ENCODE results near the gene RAPGEF3. TPM values are rescaled to one million over a fixed set of nuclear protein-coding genes. Genes with fewer than 3 reads are reported as not detected.

RAPGEF3 gene
- total and polyA plus RNA-seq, 9 of the 15 experiments (the other 6 are each of a cell fraction or from before 2014, with no cell fraction given) = 0.03 to 0.78 (median 0.37) TPM; not detected in 1

DNA sequence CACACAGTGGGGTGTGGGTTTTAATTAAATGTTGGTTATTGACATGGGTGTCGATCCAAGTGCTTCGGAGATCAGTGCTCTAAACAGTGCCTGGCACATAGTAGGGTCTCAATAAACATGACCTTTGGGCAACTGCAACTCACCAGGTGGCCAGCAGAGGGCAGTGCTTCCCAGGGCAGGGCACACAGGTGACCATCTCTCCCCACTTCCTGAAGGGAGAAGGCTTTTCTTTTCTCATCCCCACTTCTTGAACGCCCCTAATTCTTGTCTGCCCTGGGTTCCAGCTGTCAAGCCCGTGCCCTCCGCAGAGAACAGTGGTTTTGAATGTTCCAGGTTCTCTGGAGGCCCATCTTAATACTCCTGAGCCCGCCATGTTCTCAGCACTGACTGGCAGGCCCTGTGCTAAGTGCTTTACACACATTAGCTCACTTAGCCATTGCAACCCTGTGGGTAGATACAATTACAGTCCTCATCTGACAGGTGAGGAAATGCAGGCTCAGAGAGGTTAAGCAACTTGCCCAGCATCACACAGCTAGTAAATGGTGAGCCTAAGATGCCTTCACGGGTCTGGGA is 16.3 kb downstream of the RAPGEF3 start (continued):
- TF ChIP-seq CTBP1 (IDR thresholded peaks at IDR 0.05; ENCODE audit: borderline replicate concordance) (no peak), ATF2 (CRISPR knock-in tag; IDR thresholded peaks at IDR 0.05) (no peak), MTA1 (IDR thresholded peaks at IDR 0.05; ENCODE audit: borderline replicate concordance) (no peak), TRIM24 (IDR thresholded peaks at IDR 0.05) (no peak), STAT5A (IDR thresholded peaks at IDR 0.05; ENCODE audit: borderline replicate concordance, low read length) (no peak), CBFA2T2 (conservative IDR thresholded peaks at IDR 0.05) (no peak), POLR3A (IDR thresholded peaks at IDR 0.05; ENCODE audit: borderline replicate concordance, extremely low read depth, insufficient read depth, insufficient read length) (no peak), JUND (IDR thresholded peaks at IDR 0.05; ENCODE audit: borderline replicate concordance, low read depth, low read length) (0 out of 2 replicates have a peak, but pooled peaks have one; percentile 12), JUND (tag; IDR thresholded peaks at IDR 0.05; ENCODE audit: borderline replicate concordance, low read depth, low read length) (no peak; the same call in 2 of the 3 replicates), NCOA4 (IDR thresholded peaks at IDR 0.05; ENCODE audit: partially characterized antibody) (no peak), RNF2 (IDR thresholded peaks at IDR 0.05) (no peak), ZBTB17 (CRISPR knock-in tag; IDR thresholded peaks at IDR 0.05) (no peak), THAP7 (CRISPR knock-in tag; IDR thresholded peaks at IDR 0.05) (no peak), BCOR (IDR thresholded peaks at IDR 0.05) (peak; percentile 44; the same call in 1 of the 2 replicates), OTX1 (CRISPR knock-in tag; IDR thresholded peaks at IDR 0.05) (no peak), BRD4 (IDR thresholded peaks at IDR 0.05) (no peak), ZZZ3 (IDR thresholded peaks at IDR 0.05) (no peak), TEAD4 (IDR thresholded peaks at IDR 0.05; ENCODE audit: low read length) (peak; percentile 35; the same call in 1 of the 2 replicates), TEAD4 (CRISPR knock-in tag; IDR thresholded peaks at IDR 0.05; ENCODE audit: borderline replicate concordance) (no peak), FOXK2 (conservative IDR thresholded peaks at IDR 0.05 in 1 of 2, IDR thresholded peaks at IDR 0.05 in 1 of 2; ENCODE audit: low read depth in 2 of 2) (no peak), POLR2H (tag; IDR thresholded peaks at IDR 0.05; ENCODE audit: low read depth) (no peak), RUNX1 (IDR thresholded peaks at IDR 0.05; ENCODE audit: low read depth) (0 out of 2 replicates have a peak, but pooled peaks have one; percentile 30)
- TF ChIP-seq, protein P1, sequence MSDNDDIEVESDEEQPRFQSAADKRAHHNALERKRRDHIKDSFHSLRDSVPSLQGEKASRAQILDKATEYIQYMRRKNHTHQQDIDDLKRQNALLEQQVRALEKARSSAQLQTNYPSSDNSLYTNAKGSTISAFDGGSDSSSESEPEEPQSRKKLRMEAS (CRISPR knock-in tag; IDR thresholded peaks at IDR 0.05) = no peak
- TF ChIP-seq, protein P2, sequence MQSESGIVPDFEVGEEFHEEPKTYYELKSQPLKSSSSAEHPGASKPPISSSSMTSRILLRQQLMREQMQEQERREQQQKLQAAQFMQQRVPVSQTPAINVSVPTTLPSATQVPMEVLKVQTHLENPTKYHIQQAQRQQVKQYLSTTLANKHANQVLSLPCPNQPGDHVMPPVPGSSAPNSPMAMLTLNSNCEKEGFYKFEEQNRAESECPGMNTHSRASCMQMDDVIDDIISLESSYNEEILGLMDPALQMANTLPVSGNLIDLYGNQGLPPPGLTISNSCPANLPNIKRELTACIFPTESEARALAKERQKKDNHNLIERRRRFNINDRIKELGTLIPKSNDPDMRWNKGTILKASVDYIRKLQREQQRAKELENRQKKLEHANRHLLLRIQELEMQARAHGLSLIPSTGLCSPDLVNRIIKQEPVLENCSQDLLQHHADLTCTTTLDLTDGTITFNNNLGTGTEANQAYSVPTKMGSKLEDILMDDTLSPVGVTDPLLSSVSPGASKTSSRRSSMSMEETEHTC (IDR thresholded peaks at IDR 0.05) = no peak
- TF ChIP-seq, protein P3, sequence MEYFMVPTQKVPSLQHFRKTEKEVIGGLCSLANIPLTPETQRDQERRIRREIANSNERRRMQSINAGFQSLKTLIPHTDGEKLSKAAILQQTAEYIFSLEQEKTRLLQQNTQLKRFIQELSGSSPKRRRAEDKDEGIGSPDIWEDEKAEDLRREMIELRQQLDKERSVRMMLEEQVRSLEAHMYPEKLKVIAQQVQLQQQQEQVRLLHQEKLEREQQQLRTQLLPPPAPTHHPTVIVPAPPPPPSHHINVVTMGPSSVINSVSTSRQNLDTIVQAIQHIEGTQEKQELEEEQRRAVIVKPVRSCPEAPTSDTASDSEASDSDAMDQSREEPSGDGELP (CRISPR knock-in tag; IDR thresholded peaks at IDR 0.05; ENCODE audit: borderline replicate concordance) = peak; percentile 49; the same call in 1 of the 2 replicates
